Natural killer cell (primary cell): ENCODE measurements around the gene SMTNL2. TPM values are rescaled to one million over a fixed set of nuclear protein-coding genes. Genes with fewer than 3 reads are reported as not detected.

ENCODE experiments used
- ATAC-seq, 3 donors: fragments of 150-1000 bp in 2 of 3; fragments of 200-7000 bp in 1 of 3; cut with Tn5 transposase; 1 replicate in 1 of 3; 2 replicates in 2 of 3; pipeline ENCODE4 v1.10.0; 2021; ENCODE audit warnings: mild to moderate bottlenecking in 2 of 3, moderate library complexity in 2 of 3
- DNase-seq, 2 donors: peaks; one replicate each; pipeline versions ENCODE4 v3.0.0 to v3.0.0-alpha.2; 2013 to 2021; ENCODE audit warnings: mixed read lengths in 1 of 2
- H3K27ac ChIP-seq: one replicate; pipeline ENCODE4 v1.5.1; 2013; ENCODE audit warnings: mild to moderate bottlenecking, low read length
- H3K27me3 ChIP-seq: one replicate; pipeline ENCODE4 v1.6.1; 2013; ENCODE audit warnings: low read length; ENCODE audit not compliant: control insufficient read depth, insufficient read depth
- H3K36me3 ChIP-seq: one replicate; pipeline ENCODE4 v1.6.1; 2013; ENCODE audit warnings: low read length; ENCODE audit not compliant: control insufficient read depth, insufficient read depth
- H3K4me1 ChIP-seq: one replicate; pipeline ENCODE4 v1.6.1; 2013; ENCODE audit warnings: low read length; ENCODE audit not compliant: control insufficient read depth, insufficient read depth
- H3K4me3 ChIP-seq: one replicate; pipeline ENCODE4 v1.5.1; 2013; ENCODE audit warnings: low read length
- H3K9me3 ChIP-seq: one replicate; pipeline ENCODE4 v1.6.1; 2013; ENCODE audit warnings: low read length; ENCODE audit not compliant: control insufficient read depth, insufficient read depth
- H3K27ac Mint-ChIP-seq, 2 donors: one replicate each; pipeline ENCODE4 v1.8.0; 2022; ENCODE audit warnings: mild to moderate bottlenecking in 2 of 2, mixed read lengths in 2 of 2, moderate library complexity in 1 of 2
- H3K27me3 Mint-ChIP-seq, 2 donors: one replicate each; pipeline ENCODE4 v1.8.0; 2022; ENCODE audit warnings: low read depth in 2 of 2, mixed read lengths in 2 of 2
- H3K36me3 Mint-ChIP-seq: one replicate; pipeline ENCODE4 v1.8.0; 2022; ENCODE audit warnings: mixed read lengths
- H3K4me1 Mint-ChIP-seq, 2 donors: one replicate each; pipeline ENCODE4 v1.8.0; 2022; ENCODE audit warnings: mixed read lengths in 2 of 2
- H3K4me3 Mint-ChIP-seq: one replicate; pipeline ENCODE4 v1.8.0; 2022; ENCODE audit warnings: mild to moderate bottlenecking, moderate library complexity, mixed read lengths
- H3K9me3 Mint-ChIP-seq, 2 donors: one replicate each; pipeline ENCODE4 v1.8.0; 2022; ENCODE audit warnings: mixed read lengths in 2 of 2
- WGBS: methylation state at CpG from one replicate; pipeline ENCODE4 v1.1.7; 2013; ENCODE audit warnings: missing lambda C conversion rate; ENCODE audit not compliant: insufficient coverage; 5-methylcytosine and 5-hydroxymethylcytosine counted together
- intact Hi-C: fragments of 100-400 bp; cut with micrococcal nuclease; formaldehyde crosslinking; loops from one replicate; pipeline ENCODE4 v1.14.2; 2022
- total RNA-seq, 4 donors: library from RNA; stranded (reverse); fragments of 120-200 nt in 1 of 4; gene quantifications; one replicate each; pipeline versions ENCODE4 v1.2.3 to v1.2.4, GENCODE V29; 2013 to 2022
- TF ChIP-seq, protein P1 (sequence below): fragments of 200-600 bp; IDR thresholded peaks from one replicate; pipeline ENCODE4 v1.8.0; 2022; ENCODE audit warnings: antibody characterized with exemption

SMTNL2 gene
- total RNA-seq, 3 donors from 2014 or later (not counting 1 experiment from before 2014, with no cell fraction given), result not detected

GRCh38 chr17:4547118-4547906 is 37.0 kb upstream of the SMTNL2 start:
- no peaks in the 10 kb centered on the region for H3K9me3 Mint-ChIP-seq
- no peak overlapping the region for H3K27ac ChIP-seq
- no peaks in the 10 kb centered on the region for H3K4me1 Mint-ChIP-seq
- WGBS, result 96% methylated on average over 17 of the region's 17 CpGs
- H3K36me3 ChIP-seq, result peaks cover 81% of the 10 kb centered on the region
- H3K36me3 Mint-ChIP-seq, result no peaks in the 10 kb centered on the region
- no peak overlapping the region for H3K4me3 ChIP-seq
- H3K9me3 ChIP-seq, result no peaks in the 10 kb centered on the region
- intact Hi-C loops, result no loop called here
- ATAC-seq (no peak), DNase-seq (no peak)
- H3K27ac Mint-ChIP-seq, result no peak overlapping the region
- H3K4me1 ChIP-seq, result no peaks in the 10 kb centered on the region
- TF ChIP-seq, protein P1, sequence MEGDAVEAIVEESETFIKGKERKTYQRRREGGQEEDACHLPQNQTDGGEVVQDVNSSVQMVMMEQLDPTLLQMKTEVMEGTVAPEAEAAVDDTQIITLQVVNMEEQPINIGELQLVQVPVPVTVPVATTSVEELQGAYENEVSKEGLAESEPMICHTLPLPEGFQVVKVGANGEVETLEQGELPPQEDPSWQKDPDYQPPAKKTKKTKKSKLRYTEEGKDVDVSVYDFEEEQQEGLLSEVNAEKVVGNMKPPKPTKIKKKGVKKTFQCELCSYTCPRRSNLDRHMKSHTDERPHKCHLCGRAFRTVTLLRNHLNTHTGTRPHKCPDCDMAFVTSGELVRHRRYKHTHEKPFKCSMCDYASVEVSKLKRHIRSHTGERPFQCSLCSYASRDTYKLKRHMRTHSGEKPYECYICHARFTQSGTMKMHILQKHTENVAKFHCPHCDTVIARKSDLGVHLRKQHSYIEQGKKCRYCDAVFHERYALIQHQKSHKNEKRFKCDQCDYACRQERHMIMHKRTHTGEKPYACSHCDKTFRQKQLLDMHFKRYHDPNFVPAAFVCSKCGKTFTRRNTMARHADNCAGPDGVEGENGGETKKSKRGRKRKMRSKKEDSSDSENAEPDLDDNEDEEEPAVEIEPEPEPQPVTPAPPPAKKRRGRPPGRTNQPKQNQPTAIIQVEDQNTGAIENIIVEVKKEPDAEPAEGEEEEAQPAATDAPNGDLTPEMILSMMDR, result no peak
- no peak overlapping the region for H3K4me3 Mint-ChIP-seq
- no peaks in the 10 kb centered on the region for H3K27me3 Mint-ChIP-seq
- H3K27me3 ChIP-seq, result no peaks in the 10 kb centered on the region

GRCh38 chr17:4548061-4548461 is 36.3 kb upstream of the SMTNL2 start:
- Mint-ChIP-seq H3K27ac (no peak overlapping the region), H3K36me3 (no peaks in the 10 kb centered on the region), H3K4me1 (no peaks in the 10 kb centered on the region), H3K27me3 (no peaks in the 10 kb centered on the region), H3K4me3 (no peak overlapping the region), H3K9me3 (no peaks in the 10 kb centered on the region)
- no peak overlapping the region for H3K4me3 ChIP-seq
- no peaks in the 10 kb centered on the region for H3K27me3 ChIP-seq
- intact Hi-C loops, result no loop called here
- DNase-seq, result no peak
- TF ChIP-seq, protein P1, result no peak
- peaks cover 76% of the 10 kb centered on the region for H3K36me3 ChIP-seq
- no peak for ATAC-seq
- H3K27ac ChIP-seq, result no peak overlapping the region
- no peaks in the 10 kb centered on the region for H3K9me3 ChIP-seq
- 96% methylated on average over 18 of the region's 18 CpGs for WGBS
- no peaks in the 10 kb centered on the region for H3K4me1 ChIP-seq

GRCh38 chr17:4548721-4549531 is 35.4 kb upstream of the SMTNL2 start:
- DNase-seq, result no peak
- Histone ChIP-seq H3K36me3 (peaks cover 70% of the 10 kb centered on the region), H3K27me3 (no peaks in the 10 kb centered on the region), H3K4me3 (no peak overlapping the region), H3K27ac (no peak overlapping the region), H3K9me3 (no peaks in the 10 kb centered on the region), H3K4me1 (peaks cover 4% of the 10 kb centered on the region)
- TF ChIP-seq, protein P1, result no peak
- Mint-ChIP-seq H3K4me3 (no peak overlapping the region), H3K27me3 (no peaks in the 10 kb centered on the region), H3K4me1 (peaks cover 0 to 5% of the 10 kb centered on the region in 2 donors), H3K9me3 (no peaks in the 10 kb centered on the region), H3K27ac (no peak overlapping the region), H3K36me3 (no peaks in the 10 kb centered on the region)
- WGBS, result 93% methylated on average over 24 of the region's 24 CpGs
- no peak for ATAC-seq
- intact Hi-C loops, result no loop called here
